Activated CD4-positive, alpha-beta T cell treated with anti-CD3 and anti-CD28 coated beads, Interleukin-2, amount 50 U/mL, for 1 hour (primary cell): ENCODE results near the gene SIGLEC8.
"Not testable (repeated sequence)": the region's sequence is repeated elsewhere in the genome, so short reads cannot be mapped to it uniquely, and the experiment has no call there.

Experiments used
- DNase-seq: peaks from one replicate; pipeline ENCODE4 v3.0.0-alpha.2; 2020

Gene SIGLEC8

GRCh38 chr19:51441410-51442390, 16.6 kb downstream of the SIGLEC8 start:
- DNase-seq, result peak; percentile 68

DNA sequence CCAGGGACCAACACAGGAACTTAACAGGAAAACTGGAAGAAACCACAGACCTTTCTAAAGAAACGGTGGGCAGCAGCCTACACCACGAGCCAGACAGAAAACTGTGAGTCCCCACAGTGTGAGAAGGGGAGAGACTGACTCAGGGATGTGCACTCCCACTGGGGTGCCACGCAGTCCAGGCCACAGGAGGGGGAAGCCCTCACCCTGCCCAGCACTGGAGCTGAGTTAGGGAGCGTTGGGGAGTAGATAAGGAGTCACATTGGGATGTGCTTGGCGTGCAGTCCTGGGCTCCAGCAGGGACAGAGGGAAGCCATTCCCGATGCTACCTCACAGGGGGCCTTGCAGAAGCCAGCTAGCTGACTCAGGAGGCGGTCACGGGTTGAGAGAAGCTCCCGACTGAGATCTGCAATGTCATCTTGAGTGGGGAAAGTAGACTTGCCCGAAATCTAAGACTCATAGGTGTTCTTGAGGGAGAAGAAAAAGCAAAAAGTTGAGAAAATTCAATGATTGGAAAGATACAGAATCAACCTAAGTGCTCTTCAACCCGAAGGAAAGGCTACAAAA, 17.3 kb downstream of the SIGLEC8 start:
- no peak for DNase-seq

GRCh38 chr19:51440052-51440451, 18.2 kb downstream of the SIGLEC8 start:
- DNase-seq, result no peak

DNA sequence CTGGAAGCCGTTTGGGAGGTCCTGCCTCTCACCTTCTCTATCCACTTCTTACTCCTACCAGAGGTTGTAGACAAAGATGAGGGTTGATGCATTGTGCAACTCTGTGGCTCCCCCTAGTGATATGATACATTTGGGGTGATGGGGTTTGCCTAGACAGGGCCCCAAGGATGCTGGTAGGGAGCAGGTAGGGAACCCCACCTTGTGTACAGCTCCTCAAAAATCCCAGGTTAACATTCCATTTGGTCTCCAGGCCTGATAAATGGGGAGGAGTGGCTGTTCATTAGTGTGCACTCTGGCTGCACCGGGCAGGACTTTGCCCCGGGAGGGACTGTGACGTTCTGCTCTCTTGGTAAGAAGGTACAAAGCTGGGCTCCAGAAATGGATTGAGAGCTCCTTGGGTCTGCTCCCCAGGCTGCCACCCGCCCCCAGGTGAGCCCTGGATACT, 19.2 kb downstream of the SIGLEC8 start:
- DNase-seq, result peak; percentile 9

- DNase-seq, result no peak
Measured at GRCh38 chr19:51434456-51434855, 23.8 kb downstream of the SIGLEC8 start.

- DNase-seq, result no peak
Measured at GRCh38 chr19:51433043-51433442, 25.2 kb downstream of the SIGLEC8 start.

DNA sequence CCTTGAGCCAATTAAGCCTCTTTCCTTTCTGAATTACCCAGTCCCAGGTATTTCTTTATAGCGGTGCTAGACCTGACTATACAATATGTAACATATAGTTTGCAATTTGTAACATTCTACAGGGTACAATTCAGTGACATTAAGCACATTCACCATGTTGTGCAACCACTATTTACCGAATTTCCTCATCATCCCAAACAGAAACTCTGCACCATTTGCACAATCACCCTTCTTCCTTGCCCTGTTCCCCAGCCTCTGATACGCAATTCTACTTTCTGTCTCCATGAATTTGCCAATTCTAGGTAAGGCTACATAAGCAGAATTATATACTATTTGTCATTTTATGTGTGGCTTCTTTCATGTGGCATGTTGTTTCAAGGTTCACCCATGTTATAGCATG, 27.1 kb downstream of the SIGLEC8 start:
- DNase-seq, result no peak

GRCh38 chr19:51430221-51430620, 28.0 kb downstream of the SIGLEC8 start:
- no peak for DNase-seq

- no peak for DNase-seq
Measured at GRCh38 chr19:51427201-51427600, 31.1 kb downstream of the SIGLEC8 start.

- peak; percentile 80 for DNase-seq
Measured at GRCh38 chr19:51422053-51422448, 36.2 kb downstream of the SIGLEC8 start.

GRCh38 chr19:51421229-51422052, 36.8 kb downstream of the SIGLEC8 start:
- DNase-seq, result no peak

GRCh38 chr19:51420511-51420910, 37.7 kb downstream of the SIGLEC8 start:
- DNase-seq, result not testable (repeated sequence)

DNA sequence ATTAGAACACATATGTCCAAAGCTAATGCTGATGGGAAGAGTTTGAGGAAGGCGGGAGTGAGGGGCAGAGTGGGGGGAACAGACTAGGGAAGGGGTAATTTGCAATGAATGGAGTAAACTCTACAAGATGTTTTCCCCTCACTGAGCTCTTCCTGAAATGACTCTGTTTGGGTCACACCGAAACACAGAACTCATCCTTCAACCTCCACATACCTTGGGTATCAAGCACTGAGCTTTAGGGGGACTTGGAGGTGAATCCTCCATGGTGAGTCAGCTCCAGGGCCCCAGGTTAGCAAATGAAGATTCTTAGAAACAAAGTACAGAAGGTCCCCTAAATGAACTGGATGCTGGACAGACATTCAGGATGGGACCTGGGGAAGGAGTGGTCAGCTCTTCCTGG, 39.5 kb downstream of the SIGLEC8 start:
- DNase-seq, result no peak

- DNase-seq, result no peak
Measured at GRCh38 chr19:51417810-51418157, 40.5 kb downstream of the SIGLEC8 start.

- no peak for DNase-seq
Measured at GRCh38 chr19:51417107-51417809, 41.0 kb downstream of the SIGLEC8 start, which contains the start of gene SIGLEC10. Gene SIGLEC10, minus strand, starts transcription at chr19:51417642. Its CDS starts 61 bp downstream, at chr19:51417581.

DNA sequence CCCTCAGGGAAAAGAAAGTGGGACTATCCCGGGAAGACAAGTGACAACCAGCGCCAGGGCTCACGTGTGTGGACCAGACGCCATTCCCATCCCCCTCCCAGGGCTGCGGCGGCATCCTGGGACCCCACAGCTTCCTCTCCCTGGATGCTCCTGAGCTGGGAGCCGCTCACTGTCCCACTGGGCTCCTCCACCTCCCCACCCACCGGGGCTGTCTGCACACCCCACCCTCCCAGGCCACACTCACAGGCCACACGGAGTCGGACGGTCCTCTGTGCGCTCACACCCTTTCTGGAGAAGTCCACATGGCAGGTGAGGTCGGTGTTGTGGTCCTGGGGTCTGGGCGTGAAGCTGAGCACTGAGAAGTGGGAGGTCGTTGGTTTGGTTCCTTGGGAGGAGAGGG, 41.8 kb downstream of the SIGLEC8 start:
- not testable (repeated sequence) for DNase-seq

DNA sequence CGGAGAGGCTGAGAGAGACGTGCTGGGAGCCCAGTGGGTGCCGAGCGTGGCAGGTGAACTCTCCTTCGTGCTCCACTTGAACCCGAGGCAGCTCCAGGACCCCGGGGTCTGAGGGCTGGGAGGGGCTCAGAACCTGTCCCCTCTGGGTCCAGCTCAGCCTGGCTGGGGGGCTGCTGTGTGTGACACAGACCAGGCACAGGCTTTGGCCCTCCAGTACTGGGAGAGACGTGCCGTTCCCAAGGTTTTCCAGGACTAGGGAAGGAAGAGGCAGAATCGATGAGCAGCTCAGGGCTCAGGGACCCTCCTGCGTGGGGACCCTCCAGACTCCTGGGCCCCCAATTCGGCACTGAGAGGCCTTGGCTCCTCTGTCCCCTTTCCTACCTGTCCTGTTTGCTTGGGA, 43.1 kb downstream of the SIGLEC8 start:
- no peak for DNase-seq

DNA sequence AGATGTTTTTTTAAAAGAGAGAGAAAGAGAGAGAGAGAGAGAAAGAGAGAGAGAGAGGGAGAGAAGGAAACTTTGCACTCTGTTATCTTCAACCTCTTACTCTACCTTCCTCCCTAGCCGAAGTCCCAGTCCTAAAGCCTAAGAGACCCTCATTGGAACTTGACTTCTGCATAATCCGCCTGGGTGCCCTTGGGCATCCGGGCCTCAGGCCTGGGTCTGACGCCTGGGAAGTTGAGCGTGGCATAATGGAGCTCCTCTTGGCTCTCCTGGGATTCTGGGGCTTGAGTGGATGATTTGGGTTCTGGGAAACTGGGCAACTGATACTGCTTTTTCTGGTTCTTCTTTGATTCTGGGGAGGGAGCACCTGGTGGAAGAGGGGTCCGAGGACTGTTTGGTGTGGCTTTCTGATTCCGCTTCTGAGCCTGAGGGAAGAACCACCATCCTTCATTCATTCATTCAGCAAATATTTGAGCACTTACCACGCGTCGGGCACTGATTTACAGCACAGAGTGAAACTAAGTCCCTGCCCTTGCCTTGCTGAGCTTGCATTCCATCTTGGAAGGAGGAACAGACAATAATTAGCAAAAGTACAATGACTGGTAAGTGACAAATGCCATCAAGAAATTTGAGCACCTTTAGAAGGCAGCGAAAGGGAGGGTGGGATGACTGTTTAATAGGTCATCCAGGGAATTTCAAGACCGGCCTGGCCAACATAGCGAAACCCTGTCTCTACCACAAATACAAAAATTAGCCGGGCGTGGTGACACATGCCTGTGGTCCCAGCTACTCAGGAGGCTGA, 47.1 kb downstream of the SIGLEC8 start:
- DNase-seq, result no peak

DNA sequence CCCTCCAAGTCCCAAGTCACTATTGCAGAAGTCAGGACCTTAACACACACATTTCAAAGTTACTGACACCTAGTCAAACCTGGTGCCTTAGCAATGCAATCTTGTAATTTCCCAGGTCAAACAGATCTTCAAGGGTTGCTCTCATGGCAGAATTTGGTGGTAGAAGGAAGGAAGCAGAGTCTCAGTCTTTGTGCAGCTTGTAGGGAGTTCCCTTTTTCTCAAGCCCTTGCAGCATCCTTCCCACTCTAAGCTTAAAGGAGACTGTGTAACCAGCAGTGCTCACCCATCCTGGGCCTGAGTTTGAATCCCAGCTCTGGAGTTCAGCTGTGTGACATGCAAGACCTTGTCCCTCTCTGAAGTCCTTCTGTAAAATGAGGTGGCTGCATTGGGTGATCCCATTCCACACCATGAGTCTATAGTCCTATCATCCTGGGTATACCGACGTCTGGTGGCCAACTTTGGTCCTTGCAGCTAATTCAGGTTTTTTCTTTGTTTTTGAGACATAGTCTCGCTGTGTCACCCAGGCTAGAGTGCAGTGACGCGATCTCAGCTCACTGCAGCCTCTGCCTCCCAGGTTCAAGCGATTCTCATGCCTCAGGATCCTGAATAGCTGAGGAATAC, 50.6 kb downstream of the SIGLEC8 start:
- DNase-seq, result no peak

GRCh38 chr19:51402117-51402516, 56.1 kb downstream of the SIGLEC8 start:
- no peak for DNase-seq
